NB4 (cell line): ENCODE measurements around the gene GIMAP2.

Experiments
- CTCF ChIP-seq: IDR thresholded peaks from one replicate; pipeline ENCODE4 v1.5.1; 2012; ENCODE audit warnings: low read depth, low read length
- MAX ChIP-seq: IDR thresholded peaks from 2 replicates; pipeline ENCODE4 v1.6.1; 2011; ENCODE audit warnings: low read depth, low read length
- POLR2A ChIP-seq: IDR thresholded peaks from 2 replicates; pipeline ENCODE4 v1.6.1; 2011; ENCODE audit warnings: mild to moderate bottlenecking; ENCODE audit not compliant: insufficient read length; ENCODE audit errors: extremely low read depth

DNA sequence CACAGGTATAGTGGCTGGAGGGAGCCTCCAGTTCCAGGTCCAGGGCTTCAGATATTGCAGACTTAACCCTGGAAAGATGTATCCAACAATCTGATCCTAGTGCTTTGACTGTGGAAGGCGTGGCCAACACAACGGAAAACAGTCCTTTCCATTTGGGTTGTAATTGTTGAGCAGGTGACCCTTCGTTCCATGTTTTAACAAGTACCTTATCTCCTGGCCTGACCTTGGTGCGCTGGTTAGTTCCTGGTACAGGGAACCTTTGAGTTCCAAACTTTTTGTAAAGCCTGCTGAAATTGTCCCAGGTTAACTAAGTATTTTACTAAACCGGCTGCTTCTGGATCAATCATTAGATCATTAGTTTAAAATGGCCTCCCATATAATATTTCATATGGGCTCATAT is 29.5 kb upstream of the GIMAP2 start:
- TF ChIP-seq CTCF (no peak), POLR2A (no peak), MAX (no peak)
